H1 (cell line): Measurements from ENCODE around the gene PI4K2A. TPM values are rescaled to one million over a fixed set of nuclear protein-coding genes. Genes with fewer than 3 reads are reported as not detected.

Source experiments
- CTCF ChIA-PET: fragments of 300-600 bp; sonication (Branson Sonifier 250); formaldehyde crosslinking; loops from one replicate; lab custom pipeline; 2021; ENCODE audit not compliant: partially characterized antibody; lab: Charles Lee
- POLR2A ChIA-PET: fragments of 300-600 bp; sonication (Branson Sonifier 250); formaldehyde crosslinking; loops from one replicate; lab custom pipeline; 2021; ENCODE audit warnings: inconsistent platforms; ENCODE audit not compliant: partially characterized antibody; lab: Charles Lee
- DNase-seq, 2 experiments: peaks; one replicate each; pipeline versions ENCODE4 v3.0.0 to v3.0.0-alpha.2; 2010 to 2022; ENCODE audit warnings: low spot score in 2 of 2, low read depth in 1 of 2, mixed read lengths in 1 of 2
- FAIRE-seq: peaks from 2 replicates; lab custom pipeline; 2011; peaks lifted over from hg19 to GRCh38; lab: Jason Lieb, UNC
- H2AFZ ChIP-seq: 2 replicates; pipeline ENCODE4 v1.8.1; 2012; ENCODE audit warnings: low read length, inconsistent platforms
- H2AK5ac ChIP-seq: 2 replicates; pipeline ENCODE4 v1.6.1; 2013; ENCODE audit warnings: low read depth, low read length
- H2BK120ac ChIP-seq: replicated peaks from 2 replicates; pipeline ENCODE3; 2013; ENCODE audit warnings: low read depth, low read length, inconsistent platforms
- H2BK12ac ChIP-seq: 2 replicates; pipeline ENCODE4 v1.6.1; 2013; ENCODE audit warnings: low read depth, low read length
- H2BK15ac ChIP-seq: 2 replicates; pipeline ENCODE4 v1.6.1; 2013; ENCODE audit warnings: low read length
- H2BK20ac ChIP-seq: 2 replicates; pipeline ENCODE4 v1.6.1; 2013; ENCODE audit warnings: low read length
- H2BK5ac ChIP-seq: 2 replicates; pipeline ENCODE4 v1.6.1; 2013; ENCODE audit warnings: low read depth, low read length
- H3K14ac ChIP-seq: 2 replicates; pipeline ENCODE4 v1.6.1; 2013; ENCODE audit warnings: inconsistent platforms; ENCODE audit not compliant: insufficient read length
- H3K18ac ChIP-seq: 2 replicates; pipeline ENCODE4 v1.6.1; 2013; ENCODE audit warnings: low read length; ENCODE audit errors: extremely low read depth
- H3K23ac ChIP-seq: 2 replicates; pipeline ENCODE4 v1.6.1; 2013; ENCODE audit warnings: inconsistent platforms; ENCODE audit not compliant: insufficient read length
- H3K23me2 ChIP-seq: 2 replicates; pipeline ENCODE4 v1.6.1; 2013; ENCODE audit warnings: low read depth, low read length
- H3K27ac ChIP-seq: 2 replicates; pipeline ENCODE4 v1.6.1; 2011; ENCODE audit warnings: low read depth, low read length, inconsistent platforms
- H3K27me3 ChIP-seq, 4 experiments: replicated peaks in 1 of 4; 1 replicate in 1 of 4; 2 replicates in 3 of 4; pipeline versions ENCODE4 v1.6.1 to v1.8.1; 2011 to 2013; ENCODE audit warnings: low read length in 3 of 4, mild to moderate bottlenecking in 3 of 4, inconsistent platforms in 2 of 4, mixed read lengths in 2 of 4, moderate library complexity in 1 of 4; ENCODE audit not compliant: control insufficient read depth in 3 of 4, insufficient read depth in 3 of 4; ENCODE audit errors: extremely low read depth in 1 of 4
- H3K36me3 ChIP-seq, 4 experiments: 2 replicates each; pipeline versions ENCODE4 v1.6.1 to v1.8.1; 2011 to 2013; ENCODE audit warnings: mild to moderate bottlenecking in 4 of 4, low read length in 3 of 4, moderate library complexity in 2 of 4, control low read depth in 1 of 4, inconsistent platforms in 1 of 4; ENCODE audit not compliant: insufficient read depth in 4 of 4, control insufficient read depth in 2 of 4
- H3K4ac ChIP-seq: replicated peaks from 2 replicates; pipeline ENCODE3; 2013; ENCODE audit warnings: low read length, low read depth, mixed read lengths, inconsistent platforms; ENCODE audit not compliant: insufficient read length
- H3K4me1 ChIP-seq, 4 experiments: replicated peaks in 1 of 4; 1 replicate in 1 of 4; 2 replicates in 3 of 4; pipeline versions ENCODE4 v1.6.1 to v1.8.1; 2011 to 2013; ENCODE audit warnings: low read length in 3 of 4, inconsistent platforms in 2 of 4, mixed read lengths in 1 of 4; ENCODE audit not compliant: insufficient read depth in 4 of 4, control insufficient read depth in 3 of 4
- H3K4me2 ChIP-seq, 2 experiments: 2 replicates each; pipeline versions ENCODE4 v1.6.1 to v1.8.1; 2011 to 2013; ENCODE audit warnings: low read depth in 2 of 2, low read length in 2 of 2, control low read depth in 1 of 2, inconsistent platforms in 1 of 2, mild to moderate bottlenecking in 1 of 2; ENCODE audit not compliant: insufficient read depth in 1 of 2
- H3K4me3 ChIP-seq, 4 experiments: fragments of 200-600, 300-600 bp in 1 of 4; sonication (generic), shearing (Covaris generic), sonication (Bioruptor Twin) in 1 of 4; 2 replicates each; pipeline versions ENCODE4 v1.5.1 to v1.8.1; 2011 to 2016; ENCODE audit warnings: low read length in 4 of 4, low read depth in 3 of 4, control low read depth in 2 of 4, inconsistent platforms in 2 of 4, mild to moderate bottlenecking in 2 of 4, mixed read lengths in 1 of 4, moderate library complexity in 1 of 4; ENCODE audit not compliant: insufficient read depth in 2 of 4; ENCODE audit errors: extremely low read depth in 1 of 4
- H3K56ac ChIP-seq: replicated peaks from 2 replicates; pipeline ENCODE3; 2013; ENCODE audit warnings: low read depth, mild to moderate bottlenecking, mixed read lengths, low read length, inconsistent platforms; ENCODE audit not compliant: insufficient read length
- H3K79me1 ChIP-seq: 2 replicates; pipeline ENCODE4 v1.6.1; 2013; ENCODE audit warnings: low read depth, low read length, control low read depth
- H3K79me2 ChIP-seq, 2 experiments: 2 replicates each; pipeline versions ENCODE4 v1.6.1 to v1.8.1; 2012 to 2013; ENCODE audit warnings: low read length in 2 of 2, mild to moderate bottlenecking in 2 of 2, inconsistent platforms in 1 of 2; ENCODE audit not compliant: insufficient read depth in 2 of 2, control insufficient read depth in 1 of 2
- H3K9ac ChIP-seq, 4 experiments: replicated peaks in 1 of 4; 1 replicate in 1 of 4; 2 replicates in 3 of 4; pipeline versions ENCODE4 v1.6.1 to v1.8.1; 2011 to 2013; ENCODE audit warnings: low read depth in 3 of 4, low read length in 3 of 4, control low read depth in 2 of 4, mild to moderate bottlenecking in 2 of 4, moderate library complexity in 2 of 4, inconsistent platforms in 1 of 4; ENCODE audit errors: extremely low read depth in 1 of 4
- H3K9me3 ChIP-seq, 2 experiments: 2 replicates each; pipeline versions ENCODE4 v1.6.1 to v1.8.1; 2012 to 2013; ENCODE audit warnings: mild to moderate bottlenecking in 2 of 2, moderate library complexity in 2 of 2, control low read depth in 1 of 2, inconsistent platforms in 1 of 2, low read depth in 1 of 2, low read length in 1 of 2, mixed read lengths in 1 of 2; ENCODE audit not compliant: insufficient read depth in 2 of 2
- H4K20me1 ChIP-seq, 2 experiments: replicated peaks in 1 of 2; 2 replicates each; pipeline versions ENCODE3 to v1.8.1; 2011 to 2013; ENCODE audit warnings: inconsistent platforms in 2 of 2, low read length in 2 of 2, mild to moderate bottlenecking in 1 of 2; ENCODE audit not compliant: insufficient read depth in 2 of 2, control insufficient read depth in 1 of 2
- H4K5ac ChIP-seq: 2 replicates; pipeline ENCODE4 v1.6.1; 2013; ENCODE audit warnings: low read length, low read depth, mixed read lengths, inconsistent platforms; ENCODE audit not compliant: insufficient read length
- H4K8ac ChIP-seq: 2 replicates; pipeline ENCODE4 v1.8.0; 2013; ENCODE audit warnings: mild to moderate bottlenecking, moderate library complexity, low read length, inconsistent platforms; ENCODE audit not compliant: insufficient read depth; ENCODE audit errors: extremely low read depth
- H4K91ac ChIP-seq: replicated peaks from 2 replicates; pipeline ENCODE3; 2013; ENCODE audit warnings: low read length, mixed read lengths, inconsistent platforms; ENCODE audit not compliant: insufficient read length
- CBX8 ChIP-seq: fragments of 300-800, 300-1000 bp; sonication (generic); IDR thresholded peaks from 2 replicates; pipeline ENCODE4 v1.7.1; 2016; ENCODE audit warnings: low read depth, low read length, borderline replicate concordance
- EGR1 ChIP-seq: IDR thresholded peaks from 2 replicates; pipeline ENCODE4 v1.6.1; 2011; ENCODE audit warnings: low read depth, low read length, borderline replicate concordance
- FOSL1 ChIP-seq: IDR thresholded peaks from 2 replicates; pipeline ENCODE4 v1.6.1; 2011; ENCODE audit warnings: mild to moderate bottlenecking, low read depth, low read length, moderate library complexity; ENCODE audit not compliant: insufficient read depth
- JUND ChIP-seq: IDR thresholded peaks from 2 replicates; pipeline ENCODE4 v1.6.1; 2011; ENCODE audit warnings: mild to moderate bottlenecking, improper control_type of control experiment, low read length
- PHF8 ChIP-seq: fragments of 200-600 bp; sonication (generic); conservative IDR thresholded peaks from 2 replicates; pipeline ENCODE4 v1.7.1; 2012; ENCODE audit warnings: low read depth, mild to moderate bottlenecking, inconsistent platforms, low read length, moderate library complexity
- POLR2AphosphoS5 ChIP-seq: IDR thresholded peaks from 2 replicates; pipeline ENCODE4 v1.6.1; 2011; ENCODE audit warnings: low read depth, low read length
- RAD21 ChIP-seq, 2 experiments: IDR thresholded peaks in 1 of 2; conservative IDR thresholded peaks in 1 of 2; 2 replicates each; pipeline ENCODE4 v1.6.1; 2011; ENCODE audit warnings: low read depth in 2 of 2, low read length in 2 of 2, improper control_type of control experiment in 1 of 2, inconsistent platforms in 1 of 2, mild to moderate bottlenecking in 1 of 2, moderate library complexity in 1 of 2
- RXRA ChIP-seq: IDR thresholded peaks from 2 replicates; pipeline ENCODE4 v1.6.1; 2011; ENCODE audit warnings: low read depth, mild to moderate bottlenecking, low read length, moderate library complexity; ENCODE audit not compliant: insufficient read depth
- TBP ChIP-seq: IDR thresholded peaks from 2 replicates; pipeline ENCODE4 v1.6.1; 2011; ENCODE audit warnings: low read depth, low read length, improper control_type of control experiment
- YY1 ChIP-seq: IDR thresholded peaks from 2 replicates; pipeline ENCODE4 v1.6.1; 2011; ENCODE audit warnings: low read depth, mild to moderate bottlenecking, low read length
- WGBS, 2 experiments: shearing (Covaris generic) in 1 of 2; methylation state at CpG; one replicate each; pipeline versions ENCODE4 v1.1.6 to v1.1.7; 2013 to 2015; ENCODE audit warnings: low lambda C conversion rate in 2 of 2, mixed read lengths in 2 of 2, inconsistent platforms in 1 of 2, low coverage in 1 of 2, missing lambda C conversion rate in 1 of 2; ENCODE audit not compliant: insufficient replicate concordance in 2 of 2, insufficient coverage in 1 of 2, insufficient read length in 1 of 2; ENCODE audit errors: extremely low coverage in 1 of 2, missing lambda C conversion rate in 1 of 2; 5-methylcytosine and 5-hydroxymethylcytosine counted together
- polyA plus RNA-seq, 7 experiments: library from polyadenylated mRNA; depleted of rRNA in 3 of 7; stranded (reverse) in 5 of 7; unstranded in 2 of 7; fragments of >200 nt in 5 of 7; fragments of 200-250 nt in 2 of 7; gene quantifications; 1 replicate in 5 of 7; 2 replicates in 1 of 7; 4 replicates in 1 of 7; pipeline versions ENCODE4 v1.2.1 to v1.2.3, GENCODE V29; 2011 to 2013; ENCODE audit warnings: missing spikeins in 2 of 7, mixed read lengths in 2 of 7
- total RNA-seq: library from RNA; stranded (reverse); fragmentation: NEBNext Ultra II Directional; extraction: Animal tissue kit (Norgen Biotek cat#: 25700); gene quantifications from 2 replicates; pipeline ENCODE4 v1.2.1, GENCODE V29; 2021
- TF ChIP-seq, protein P1 (sequence below): IDR thresholded peaks from 2 replicates; pipeline ENCODE4 v1.6.1; 2011; ENCODE audit warnings: low read length, improper control_type of control experiment

PI4K2A gene
- total and polyA plus RNA-seq, 2 of the 8 experiments (the other 6 are each of a cell fraction or from before 2014, with no cell fraction given) = 20.7 to 21.9 TPM

DNA sequence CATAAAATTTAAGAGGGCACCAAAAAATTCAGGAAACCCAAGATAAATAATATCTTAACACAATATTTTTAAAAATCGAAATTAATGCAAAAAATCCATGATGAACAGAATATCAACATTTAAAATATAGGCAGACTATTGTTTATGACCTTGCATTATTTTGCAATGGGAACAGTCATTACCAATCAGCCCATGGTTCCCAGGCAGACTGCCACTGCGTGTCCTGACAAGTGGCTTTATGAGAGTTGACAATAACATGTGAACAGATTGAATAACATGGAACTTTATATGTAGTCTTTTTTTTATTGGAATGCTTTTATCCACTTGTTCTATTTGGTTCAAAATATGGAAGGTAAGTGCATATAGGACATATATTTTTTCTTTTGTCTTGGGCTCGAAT is 49.7 kb downstream of the PI4K2A start:
- H3K4ac ChIP-seq = no peak overlapping the region
- no peak overlapping the region for H2BK120ac ChIP-seq
- H4K20me1 ChIP-seq = peaks cover 0 to 2% of the 10 kb centered on the region in 2 experiments
- no peak overlapping the region for H4K91ac ChIP-seq
- TF ChIP-seq RAD21 (IDR thresholded peaks at IDR 0.05 in 1 of 2, conservative IDR thresholded peaks at IDR 0.05 in 1 of 2; ENCODE audit: low read depth in 2 of 2, low read length in 2 of 2) = no peak
- no peak for TF ChIP-seq PHF8
- TF ChIP-seq EGR1 = no peak
- no peak for TF ChIP-seq FOSL1
- TF ChIP-seq POLR2AphosphoS5 = no peak
- no peak for TF ChIP-seq TBP
- no peak for TF ChIP-seq JUND
- no peak for TF ChIP-seq YY1
- TF ChIP-seq, protein P1, sequence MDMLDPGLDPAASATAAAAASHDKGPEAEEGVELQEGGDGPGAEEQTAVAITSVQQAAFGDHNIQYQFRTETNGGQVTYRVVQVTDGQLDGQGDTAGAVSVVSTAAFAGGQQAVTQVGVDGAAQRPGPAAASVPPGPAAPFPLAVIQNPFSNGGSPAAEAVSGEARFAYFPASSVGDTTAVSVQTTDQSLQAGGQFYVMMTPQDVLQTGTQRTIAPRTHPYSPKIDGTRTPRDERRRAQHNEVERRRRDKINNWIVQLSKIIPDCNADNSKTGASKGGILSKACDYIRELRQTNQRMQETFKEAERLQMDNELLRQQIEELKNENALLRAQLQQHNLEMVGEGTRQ = no peak
- TF ChIP-seq CBX8 = no peak
- no peak for TF ChIP-seq RXRA
- H4K5ac ChIP-seq = no peak overlapping the region
- H2BK5ac ChIP-seq = no peak overlapping the region
- CTCF ChIA-PET = interaction anchor here (1.5 to 6.5 kb wide), 5 partner anchors 12 to 33 kb away, joined by 4 to 50 read pairs (median 19); no protein-coding TSS in a partner anchor
- no peak overlapping the region for H2AK5ac ChIP-seq
- H3K56ac ChIP-seq = no peak overlapping the region
- H2AFZ ChIP-seq = no peak overlapping the region
- H3K18ac ChIP-seq = no peak overlapping the region
- H3K14ac ChIP-seq = no peak overlapping the region
- H2BK15ac ChIP-seq = no peak overlapping the region
- H3K9ac ChIP-seq = no peak overlapping the region
- no peak for DNase-seq
- no peak overlapping the region for H4K8ac ChIP-seq
- H3K79me2 ChIP-seq = peaks cover 0 to 4% of the 10 kb centered on the region in 2 experiments; a peak in 1 of 4 replicates
- POLR2A ChIA-PET = interaction anchor here (1.2 to 5.3 kb wide), 4 partner anchors 13 to 49 kb away, joined by 3 to 42 read pairs (median 4); partner anchors contain the start of gene MARVELD1
- no peak overlapping the region for H2BK12ac ChIP-seq
- H3K27ac ChIP-seq = no peak overlapping the region
- H3K23ac ChIP-seq = no peak overlapping the region
- H3K4me2 ChIP-seq = no peak overlapping the region
- H3K4me3 ChIP-seq = no peak overlapping the region
- WGBS, 2 experiments = 79% methylated on average over 3 of the region's 3 CpGs; no CpG with 5 or more reads in 1 of the 2 experiments
- H3K36me3 ChIP-seq = 0 out of 8 replicates have a peak, but pooled peaks cover 0 to 2% (median 0%) of the 10 kb centered on the region in 4 experiments
- peaks cover 0 to 7% (median 0%) of the 10 kb centered on the region in 4 experiments; a peak in 2 of 7 replicates for H3K27me3 ChIP-seq
- H3K9me3 ChIP-seq = no peaks in the 10 kb centered on the region
- H2BK20ac ChIP-seq = no peak overlapping the region
- H3K4me1 ChIP-seq = peaks cover 0 to 8% (median 4%) of the 10 kb centered on the region in 4 experiments; a peak in 4 of 7 replicates
- H3K23me2 ChIP-seq = peaks cover 7% of the 10 kb centered on the region; the same call in 1 of the 2 replicates
- no peaks in the 10 kb centered on the region for H3K79me1 ChIP-seq
- FAIRE-seq = no peak
